Occipital lobe (tissue), 2 donors: ENCODE results near the gene UBXN11. TPM values are rescaled to one million over a fixed set of nuclear protein-coding genes. Genes with fewer than 3 reads are reported as not detected.

ENCODE experiments used
- DNase-seq: peaks from one replicate; lab custom pipeline; 2025; lab: John Stamatoyannopoulos, UW
- total RNA-seq: library from RNA; depleted of rRNA; stranded (reverse); fragments of >200 nt; gene quantifications from one replicate; pipeline ENCODE4 v1.2.3, GENCODE V29; 2014

UBXN11 gene
- 5.0 TPM for total RNA-seq

GRCh38 chr1:26306290-26307229, at the start of gene UBXN11:
Gene UBXN11 (minus strand): TSS chr1:26306636. CDS start chr1:26302883, 3,753 bp downstream.
- peak; percentile 89 for DNase-seq

- DNase-seq = no peak
These were observed 49.7 kb upstream of the UBXN11 start for GRCh38 chr1:26356106-26356505.

GRCh38 chr1:26354972-26355371, 48.5 kb upstream of the UBXN11 start:
- no peak for DNase-seq

GRCh38 chr1:26353976-26354820, 47.8 kb upstream of the UBXN11 start, which contains the start of gene CRYBG2:
Gene CRYBG2 (minus strand): TSS chr1:26354130. CDS start chr1:26346657, 7,473 bp downstream.
- DNase-seq = no peak

GRCh38 chr1:26353210-26353859, 46.9 kb upstream of the UBXN11 start:
- no peak for DNase-seq

GRCh38 chr1:26352338-26352679, 45.9 kb upstream of the UBXN11 start:
- no peak for DNase-seq

GRCh38 chr1:26351590-26352337, 45.3 kb upstream of the UBXN11 start:
- no peak for DNase-seq

GRCh38 chr1:26350701-26351589, 44.5 kb upstream of the UBXN11 start:
- DNase-seq = no peak

- DNase-seq = no peak
These were observed 43.9 kb upstream of the UBXN11 start for GRCh38 chr1:26350343-26350700.

GRCh38 chr1:26349877-26350244, 43.4 kb upstream of the UBXN11 start:
- no peak for DNase-seq

- DNase-seq = no peak
These were observed 42.9 kb upstream of the UBXN11 start for GRCh38 chr1:26349188-26349876.

GRCh38 chr1:26346274-26347033, 40.0 kb upstream of the UBXN11 start:
- DNase-seq = no peak

- DNase-seq = no peak
These were observed 39.3 kb upstream of the UBXN11 start for GRCh38 chr1:26345718-26346117.

GRCh38 chr1:26344147-26344920, 37.9 kb upstream of the UBXN11 start:
- DNase-seq = no peak

- no peak for DNase-seq
These were observed 33.6 kb upstream of the UBXN11 start for GRCh38 chr1:26340047-26340481.

- DNase-seq = no peak
These were observed 32.2 kb upstream of the UBXN11 start for GRCh38 chr1:26338670-26339069.

- no peak for DNase-seq
These were observed 31.2 kb upstream of the UBXN11 start for GRCh38 chr1:26337625-26338024.

GRCh38 chr1:26337206-26337535, 30.7 kb upstream of the UBXN11 start:
- DNase-seq = no peak
